GM23338 (cell line): ENCODE results near the gene PIK3C2B. TPM values are rescaled to one million over a fixed set of nuclear protein-coding genes. Genes with fewer than 3 reads are reported as not detected.

ENCODE experiments used
- ATAC-seq: fragments of 200-7000 bp; cut with Tn5 transposase; 3 replicates; pipeline ENCODE4 v1.9.1; 2020
- DNase-seq: peaks from one replicate; pipeline ENCODE4 v3.0.0-alpha.2; 2015; ENCODE audit warnings: low spot score
- H2AFZ ChIP-seq: fragments of 200-600 bp; sonication (generic); 2 replicates; pipeline ENCODE4 v1.8.0; 2016; ENCODE audit warnings: antibody characterized with exemption, mild to moderate bottlenecking, moderate library complexity
- H3F3A ChIP-seq: fragments of 200-600 bp; sonication (generic); replicated peaks from 2 replicates; pipeline ENCODE4 v1.8.0; 2017; ENCODE audit warnings: antibody characterized with exemption, mixed run types, low read depth
- H3K27ac ChIP-seq: fragments of 200-600 bp; sonication (generic); 2 replicates; pipeline ENCODE4 v1.6.1; 2016; ENCODE audit warnings: low read depth
- H3K27me3 ChIP-seq: fragments of 200-600 bp; sonication (generic); 2 replicates; pipeline ENCODE4 v1.8.0; 2016; ENCODE audit warnings: mild to moderate bottlenecking, mixed run types, moderate library complexity; ENCODE audit not compliant: insufficient read depth
- H3K36me3 ChIP-seq: fragments of 200-600 bp; sonication (generic); 2 replicates; pipeline ENCODE4 v1.8.0; 2016; ENCODE audit warnings: mild to moderate bottlenecking; ENCODE audit not compliant: insufficient read depth
- H3K4me1 ChIP-seq: fragments of 200-600 bp; sonication (generic); 2 replicates; pipeline ENCODE4 v1.8.0; 2016; ENCODE audit warnings: mild to moderate bottlenecking, moderate library complexity; ENCODE audit not compliant: insufficient read depth
- H3K4me2 ChIP-seq: fragments of 200-600 bp; sonication (generic); 2 replicates; pipeline ENCODE4 v1.7.1; 2017; ENCODE audit warnings: mixed run types
- H3K4me3 ChIP-seq: fragments of 200-600 bp; sonication (generic); 2 replicates; pipeline ENCODE4 v1.6.1; 2016; ENCODE audit warnings: mixed run types
- H3K79me2 ChIP-seq: fragments of 200-600 bp; sonication (generic); replicated peaks from 2 replicates; pipeline ENCODE4 v1.8.0; 2017; ENCODE audit warnings: mild to moderate bottlenecking; ENCODE audit not compliant: insufficient read depth
- H3K9me2 ChIP-seq: fragments of 200-600 bp; sonication (generic); 2 replicates; pipeline ENCODE4 v1.8.0; 2017; ENCODE audit not compliant: insufficient read depth
- H4K20me1 ChIP-seq: fragments of 200-600 bp; sonication (generic); replicated peaks from 2 replicates; pipeline ENCODE4 v1.8.0; 2017; ENCODE audit warnings: mild to moderate bottlenecking; ENCODE audit not compliant: insufficient read depth
- H3K27ac Mint-ChIP-seq: 2 replicates; pipeline ENCODE4 v1.8.0; 2020; ENCODE audit warnings: inconsistent platforms, mild to moderate bottlenecking, moderate library complexity, mixed read lengths
- H3K27me3 Mint-ChIP-seq: 3 replicates; pipeline ENCODE4 v1.8.0; 2022; ENCODE audit warnings: low read depth, mild to moderate bottlenecking, moderate library complexity, mixed read lengths, inconsistent platforms; ENCODE audit not compliant: insufficient read depth, poor library complexity
- H3K36me3 Mint-ChIP-seq: 3 replicates; pipeline ENCODE4 v1.8.0; 2021; ENCODE audit warnings: low read depth, mild to moderate bottlenecking, inconsistent platforms, moderate library complexity, mixed read lengths
- H3K4me1 Mint-ChIP-seq: 3 replicates; pipeline ENCODE4 v1.8.0; 2020; ENCODE audit warnings: mild to moderate bottlenecking, inconsistent platforms, mixed read lengths
- H3K4me3 Mint-ChIP-seq: 3 replicates; pipeline ENCODE4 v1.8.0; 2021; ENCODE audit warnings: moderate library complexity, mild to moderate bottlenecking, inconsistent platforms, mixed read lengths
- H3K9me3 Mint-ChIP-seq: 3 replicates; pipeline ENCODE4 v1.8.0; 2020; ENCODE audit warnings: moderate library complexity, mild to moderate bottlenecking, inconsistent platforms, mixed read lengths
- CTCF ChIP-seq, 2 experiments: fragments of 200-600 bp in 1 of 2; sonication (generic) in 1 of 2; conservative IDR thresholded peaks; 2 replicates each; pipeline versions ENCODE4 v1.5.1 to v1.6.1; 2016 to 2017; ENCODE audit warnings: antibody characterized with exemption in 2 of 2, low read depth in 2 of 2, mild to moderate bottlenecking in 2 of 2, moderate library complexity in 1 of 2
- EZH2 ChIP-seq: fragments of 200-600 bp; sonication (generic); IDR thresholded peaks from one replicate; pipeline ENCODE4 v1.8.0; 2017; ENCODE audit warnings: antibody characterized with exemption, mild to moderate bottlenecking, low read depth; ENCODE audit not compliant: unreplicated experiment
- EZH2phosphoT487 ChIP-seq: fragments of 200-600 bp; sonication (generic); IDR thresholded peaks from one replicate; pipeline ENCODE4 v1.8.1; 2018; ENCODE audit warnings: antibody characterized with exemption; ENCODE audit not compliant: unreplicated experiment
- JUNB ChIP-seq: IDR thresholded peaks from one replicate; pipeline ENCODE4 v1.6.1; 2016; ENCODE audit warnings: antibody characterized with exemption; ENCODE audit not compliant: unreplicated experiment
- POLR2AphosphoS5 ChIP-seq: IDR thresholded peaks from 2 replicates; pipeline ENCODE4 v1.6.1; 2016; ENCODE audit warnings: antibody characterized with exemption, low read depth
- STAT1 ChIP-seq: IDR thresholded peaks from one replicate; pipeline ENCODE4 v1.6.1; 2016; ENCODE audit warnings: antibody characterized with exemption; ENCODE audit not compliant: unreplicated experiment
- ZNF114 ChIP-seq: fragments of 250-450 bp; sonication (Bioruptor Pico); IDR thresholded peaks from 2 replicates; pipeline ENCODE4 v1.5.0; 2020; ENCODE audit warnings: mild to moderate bottlenecking, moderate library complexity
- ZNF462 ChIP-seq: fragments of 250-450 bp; sonication (Bioruptor Pico); IDR thresholded peaks from 2 replicates; pipeline ENCODE4 v1.5.0; 2020; ENCODE audit warnings: mild to moderate bottlenecking, moderate library complexity
- polyA plus RNA-seq: library from polyadenylated mRNA; unstranded; fragments of >200 nt; fragmentation: Nextera tagmentation; extraction: Ambion mirVana; gene quantifications from 2 replicates; pipeline ENCODE4 v1.2.1, GENCODE V29; 2016
- total RNA-seq: library from RNA; depleted of rRNA; stranded (reverse); fragments of >200 nt; shearing (Covaris generic); gene quantifications from 2 replicates; pipeline ENCODE4 v1.2.3, GENCODE V29; 2014

PIK3C2B gene
- total and polyA plus RNA-seq, 2 experiments from 2014 or later: 4.8 to 19.0 TPM

DNA sequence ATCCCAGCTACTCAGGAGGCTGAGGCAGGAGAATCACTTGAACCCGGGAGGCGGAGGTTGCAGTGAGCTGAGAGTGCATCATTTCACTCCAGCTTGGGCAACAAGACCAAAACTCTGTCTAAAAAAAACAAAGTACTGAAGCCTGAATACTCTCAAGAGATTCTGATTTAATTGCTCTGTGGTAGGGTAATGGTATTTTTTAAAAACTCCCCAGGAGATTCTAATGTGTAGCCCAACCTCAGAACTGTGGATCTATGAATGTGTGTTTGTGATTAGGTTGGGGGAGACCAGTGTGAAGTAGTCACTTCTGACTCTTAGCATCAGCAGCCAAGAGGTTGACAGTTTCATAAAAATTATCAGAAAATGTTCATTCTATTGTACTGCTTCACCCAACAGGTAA lies 21.9 kb downstream of the PIK3C2B start:
- H3K9me3 Mint-ChIP-seq: no peaks in the 10 kb centered on the region
- H3K4me1 Mint-ChIP-seq: peaks cover 34% of the 10 kb centered on the region
- Histone ChIP-seq H3K27me3 (no peaks in the 10 kb centered on the region), H3F3A (no peaks in the 10 kb centered on the region), H3K4me2 (no peak overlapping the region), H4K20me1 (peaks cover 5% of the 10 kb centered on the region; the same call in 1 of the 2 replicates), H3K27ac (no peak overlapping the region), H3K4me1 (peaks cover 10% of the 10 kb centered on the region; the same call in 1 of the 2 replicates), H3K9me2 (no peaks in the 10 kb centered on the region; the same call in 1 of the 2 replicates), H3K4me3 (no peak overlapping the region), H3K79me2 (no peaks in the 10 kb centered on the region; the same call in 1 of the 2 replicates), H3K36me3 (no peaks in the 10 kb centered on the region), H2AFZ (no peak overlapping the region)
- no peak overlapping the region for H3K4me3 Mint-ChIP-seq
- no peak overlapping the region for H3K27ac Mint-ChIP-seq
- TF ChIP-seq JUNB: no peak
- no peak for TF ChIP-seq CTCF (conservative IDR thresholded peaks at IDR 0.05; ENCODE audit: low read depth in 2 of 2)
- no peak for TF ChIP-seq POLR2AphosphoS5
- H3K27me3 Mint-ChIP-seq: no peaks in the 10 kb centered on the region
- no peak for DNase-seq
- peaks cover 6% of the 10 kb centered on the region for H3K36me3 Mint-ChIP-seq
- no peak for ATAC-seq

GRCh38 chr1:204471687-204472086 lies 22.9 kb downstream of the PIK3C2B start:
- Mint-ChIP-seq H3K27ac (no peak overlapping the region), H3K27me3 (peaks cover 2% of the 10 kb centered on the region), H3K36me3 (peaks cover 6% of the 10 kb centered on the region), H3K4me1 (peaks cover 32% of the 10 kb centered on the region), H3K4me3 (no peak overlapping the region), H3K9me3 (no peaks in the 10 kb centered on the region)
- Histone ChIP-seq H3K36me3 (no peaks in the 10 kb centered on the region), H3K4me2 (no peak overlapping the region), H3K4me3 (no peak overlapping the region), H3K27me3 (no peaks in the 10 kb centered on the region), H4K20me1 (no peaks in the 10 kb centered on the region), H3K27ac (no peak overlapping the region), H2AFZ (no peak overlapping the region), H3K9me2 (no peaks in the 10 kb centered on the region; the same call in 1 of the 2 replicates), H3K79me2 (no peaks in the 10 kb centered on the region; the same call in 1 of the 2 replicates), H3K4me1 (peaks cover 10% of the 10 kb centered on the region; the same call in 1 of the 2 replicates), H3F3A (no peaks in the 10 kb centered on the region)
- TF ChIP-seq CTCF (conservative IDR thresholded peaks at IDR 0.05; ENCODE audit: low read depth in 2 of 2) (no peak), POLR2AphosphoS5 (no peak), ZNF114 (CRISPR knock-in tag) (no peak), STAT1 (no peak), EZH2 (no peak), ZNF462 (no peak), EZH2phosphoT487 (no peak), JUNB (no peak)
- no peak for DNase-seq
- no peak for ATAC-seq
